ENCODE data around the gene FES.
"Not testable (repeated sequence)": the region's sequence is repeated elsewhere in the genome, so short reads cannot be mapped to it uniquely, and the experiment has no call there.

Gene FES

GRCh38 chr15:90905306-90906180 is 21.2 kb downstream of the FES start:
- H3K27ac ChIP-seq (ENCODE audit: low read depth, low read length) = no peak overlapping the region

GRCh38 chr15:90906181-90906849 is 22.0 kb downstream of the FES start:
- Histone ChIP-seq H3K4me1 (ENCODE audit: control insufficient read depth, insufficient read depth, low read length) (peaks cover 9% of the 10 kb centered on the region), H3K27me3 (ENCODE audit: control insufficient read depth, insufficient read depth, low read length) (no peaks in the 10 kb centered on the region), H3K27ac (ENCODE audit: low read depth, low read length) (no peak overlapping the region), H3K4me3 (ENCODE audit: low read length) (no peak overlapping the region), H3K9ac (ENCODE audit: low read length) (no peak overlapping the region), H3K36me3 (ENCODE audit: control insufficient read depth, insufficient read depth, low read length) (peaks cover 46% of the 10 kb centered on the region)

More at GRCh38 chr15:90905306-90906180, 21.2 kb downstream of the FES start:
- Histone ChIP-seq H3K36me3 (ENCODE audit: control insufficient read depth, insufficient read depth, low read length) (peaks cover 38% of the 10 kb centered on the region), H3K4me1 (ENCODE audit: control insufficient read depth, insufficient read depth, low read length) (peaks cover 9% of the 10 kb centered on the region), H3K4me3 (ENCODE audit: low read length) (no peak overlapping the region), H3K27me3 (ENCODE audit: control insufficient read depth, insufficient read depth, low read length) (no peaks in the 10 kb centered on the region), H3K9ac (ENCODE audit: low read length) (no peak overlapping the region)

GRCh38 chr15:90907051-90907660 is 22.9 kb downstream of the FES start:
- Histone ChIP-seq H3K36me3 (ENCODE audit: control insufficient read depth, insufficient read depth, low read length) (peaks cover 54% of the 10 kb centered on the region), H3K4me1 (ENCODE audit: control insufficient read depth, insufficient read depth, low read length) (peaks cover 6% of the 10 kb centered on the region), H3K27me3 (ENCODE audit: control insufficient read depth, insufficient read depth, low read length) (no peaks in the 10 kb centered on the region), H3K27ac (ENCODE audit: low read depth, low read length) (no peak overlapping the region), H3K4me3 (ENCODE audit: low read length) (no peak overlapping the region), H3K9ac (ENCODE audit: low read length) (no peak overlapping the region)

GRCh38 chr15:90907838-90908507 is 23.7 kb downstream of the FES start:
- Histone ChIP-seq H3K27me3 (ENCODE audit: control insufficient read depth, insufficient read depth, low read length) (no peaks in the 10 kb centered on the region), H3K4me1 (ENCODE audit: control insufficient read depth, insufficient read depth, low read length) (peaks cover 6% of the 10 kb centered on the region), H3K4me3 (ENCODE audit: low read length) (no peak overlapping the region), H3K36me3 (ENCODE audit: control insufficient read depth, insufficient read depth, low read length) (peaks cover 62% of the 10 kb centered on the region), H3K27ac (ENCODE audit: low read depth, low read length) (no peak overlapping the region), H3K9ac (ENCODE audit: low read length) (no peak overlapping the region)

GRCh38 chr15:90909449-90909848 is 25.1 kb downstream of the FES start:
- H3K4me1 ChIP-seq (ENCODE audit: control insufficient read depth, insufficient read depth, low read length); H3K9ac ChIP-seq (ENCODE audit: low read length); H3K4me3 ChIP-seq (ENCODE audit: low read length); H3K27me3 ChIP-seq (ENCODE audit: control insufficient read depth, insufficient read depth, low read length); H3K27ac ChIP-seq (ENCODE audit: low read depth, low read length): not testable (repeated sequence)
- H3K36me3 ChIP-seq (ENCODE audit: control insufficient read depth, insufficient read depth, low read length) = peaks cover 72% of the 10 kb centered on the region

GRCh38 chr15:90909976-90910375 is 25.7 kb downstream of the FES start:
- Histone ChIP-seq H3K27me3 (ENCODE audit: control insufficient read depth, insufficient read depth, low read length) (no peaks in the 10 kb centered on the region), H3K4me1 (ENCODE audit: control insufficient read depth, insufficient read depth, low read length) (no peaks in the 10 kb centered on the region), H3K9ac (ENCODE audit: low read length) (no peak overlapping the region), H3K36me3 (ENCODE audit: control insufficient read depth, insufficient read depth, low read length) (peaks cover 71% of the 10 kb centered on the region), H3K4me3 (ENCODE audit: low read length) (no peak overlapping the region), H3K27ac (ENCODE audit: low read depth, low read length) (no peak overlapping the region)

- H3K9ac ChIP-seq (ENCODE audit: low read length) = no peak overlapping the region
Observed at GRCh38 chr15:90910441-90911301, 26.4 kb downstream of the FES start.

GRCh38 chr15:90911302-90911623 is 27.0 kb downstream of the FES start:
- no peaks in the 10 kb centered on the region for H3K4me1 ChIP-seq (ENCODE audit: control insufficient read depth, insufficient read depth, low read length)
- no peak overlapping the region for H3K9ac ChIP-seq (ENCODE audit: low read length)
- no peak overlapping the region for H3K4me3 ChIP-seq (ENCODE audit: low read length)
- no peaks in the 10 kb centered on the region for H3K27me3 ChIP-seq (ENCODE audit: control insufficient read depth, insufficient read depth, low read length)
- peaks cover 67% of the 10 kb centered on the region for H3K36me3 ChIP-seq (ENCODE audit: control insufficient read depth, insufficient read depth, low read length)
- no peak overlapping the region for H3K27ac ChIP-seq (ENCODE audit: low read depth, low read length)

More at GRCh38 chr15:90910441-90911301, 26.4 kb downstream of the FES start:
- Histone ChIP-seq H3K27me3 (ENCODE audit: control insufficient read depth, insufficient read depth, low read length) (no peaks in the 10 kb centered on the region), H3K36me3 (ENCODE audit: control insufficient read depth, insufficient read depth, low read length) (peaks cover 68% of the 10 kb centered on the region), H3K27ac (ENCODE audit: low read depth, low read length) (no peak overlapping the region), H3K4me1 (ENCODE audit: control insufficient read depth, insufficient read depth, low read length) (no peaks in the 10 kb centered on the region), H3K4me3 (ENCODE audit: low read length) (no peak overlapping the region)

GRCh38 chr15:90911906-90912769 is 27.8 kb downstream of the FES start:
- Histone ChIP-seq H3K4me3 (ENCODE audit: low read length) (no peak overlapping the region), H3K36me3 (ENCODE audit: control insufficient read depth, insufficient read depth, low read length) (peaks cover 67% of the 10 kb centered on the region), H3K9ac (ENCODE audit: low read length) (no peak overlapping the region), H3K4me1 (ENCODE audit: control insufficient read depth, insufficient read depth, low read length) (no peaks in the 10 kb centered on the region), H3K27ac (ENCODE audit: low read depth, low read length) (no peak overlapping the region), H3K27me3 (ENCODE audit: control insufficient read depth, insufficient read depth, low read length) (no peaks in the 10 kb centered on the region)

- no peak overlapping the region for H3K9ac ChIP-seq (ENCODE audit: low read length)
- H3K27ac ChIP-seq (ENCODE audit: low read depth, low read length) = no peak overlapping the region
- no peaks in the 10 kb centered on the region for H3K27me3 ChIP-seq (ENCODE audit: control insufficient read depth, insufficient read depth, low read length)
- H3K4me3 ChIP-seq (ENCODE audit: low read length) = no peak overlapping the region
- H3K4me1 ChIP-seq (ENCODE audit: control insufficient read depth, insufficient read depth, low read length) = no peaks in the 10 kb centered on the region
- H3K36me3 ChIP-seq (ENCODE audit: control insufficient read depth, insufficient read depth, low read length) = peaks cover 65% of the 10 kb centered on the region
Observed at GRCh38 chr15:90912770-90913075, 28.4 kb downstream of the FES start.

GRCh38 chr15:90913398-90913944 is 29.2 kb downstream of the FES start:
- H3K27me3 ChIP-seq (ENCODE audit: control insufficient read depth, insufficient read depth, low read length) = no peaks in the 10 kb centered on the region
- no peak overlapping the region for H3K27ac ChIP-seq (ENCODE audit: low read depth, low read length)
- H3K4me1 ChIP-seq (ENCODE audit: control insufficient read depth, insufficient read depth, low read length) = no peaks in the 10 kb centered on the region
- no peak overlapping the region for H3K9ac ChIP-seq (ENCODE audit: low read length)
- H3K36me3 ChIP-seq (ENCODE audit: control insufficient read depth, insufficient read depth, low read length) = peaks cover 68% of the 10 kb centered on the region
- H3K4me3 ChIP-seq (ENCODE audit: low read length) = no peak overlapping the region
